SK-N-MC (cell line): ENCODE results near the gene PTPN14.

Experiments used
- DNase-seq: peaks from one replicate; pipeline ENCODE4 v3.0.0-alpha.2; 2011; ENCODE audit warnings: low read depth, low spot score
- H3K27ac ChIP-seq: fragments of 200-600 bp; sonication (generic); 2 replicates; pipeline ENCODE4 v1.5.1; 2016; ENCODE audit warnings: mixed run types
- H3K36me3 ChIP-seq: fragments of 200-600 bp; sonication (generic); 2 replicates; pipeline ENCODE4 v1.6.1; 2017; ENCODE audit warnings: antibody characterized with exemption, low read length, mixed read lengths; ENCODE audit not compliant: insufficient read depth
- H3K4me3 ChIP-seq: fragments of 200-600 bp; sonication (generic); 2 replicates; pipeline ENCODE4 v1.5.1; 2016
- H3K9ac ChIP-seq: fragments of 200-600 bp; sonication (generic); 2 replicates; pipeline ENCODE4 v1.8.0; 2017; ENCODE audit warnings: mixed run types, mixed read lengths; ENCODE audit not compliant: insufficient read length
- H3K9me3 ChIP-seq: fragments of 200-600 bp; sonication (generic); 2 replicates; pipeline ENCODE4 v1.6.1; 2017; ENCODE audit warnings: low read depth, mild to moderate bottlenecking, antibody characterized with exemption, low read length, moderate library complexity, mixed read lengths
- EZH2 ChIP-seq: fragments of 200-600 bp; sonication (generic); IDR thresholded peaks from one replicate; pipeline ENCODE4 v1.6.1; 2017; ENCODE audit warnings: antibody characterized with exemption
- FOXP2 ChIP-seq: optimal IDR thresholded peaks from 2 replicates; pipeline ENCODE3; 2011; ENCODE audit warnings: mild to moderate bottlenecking, moderate library complexity; ENCODE audit not compliant: insufficient read depth; ENCODE audit errors: extremely low read length, control extremely low read depth
- POLR2AphosphoS5 ChIP-seq: IDR thresholded peaks from 2 replicates; pipeline ENCODE4 v1.6.1; 2012; ENCODE audit warnings: mild to moderate bottlenecking, low read depth, low read length, borderline replicate concordance

The PTPN14 gene

DNA sequence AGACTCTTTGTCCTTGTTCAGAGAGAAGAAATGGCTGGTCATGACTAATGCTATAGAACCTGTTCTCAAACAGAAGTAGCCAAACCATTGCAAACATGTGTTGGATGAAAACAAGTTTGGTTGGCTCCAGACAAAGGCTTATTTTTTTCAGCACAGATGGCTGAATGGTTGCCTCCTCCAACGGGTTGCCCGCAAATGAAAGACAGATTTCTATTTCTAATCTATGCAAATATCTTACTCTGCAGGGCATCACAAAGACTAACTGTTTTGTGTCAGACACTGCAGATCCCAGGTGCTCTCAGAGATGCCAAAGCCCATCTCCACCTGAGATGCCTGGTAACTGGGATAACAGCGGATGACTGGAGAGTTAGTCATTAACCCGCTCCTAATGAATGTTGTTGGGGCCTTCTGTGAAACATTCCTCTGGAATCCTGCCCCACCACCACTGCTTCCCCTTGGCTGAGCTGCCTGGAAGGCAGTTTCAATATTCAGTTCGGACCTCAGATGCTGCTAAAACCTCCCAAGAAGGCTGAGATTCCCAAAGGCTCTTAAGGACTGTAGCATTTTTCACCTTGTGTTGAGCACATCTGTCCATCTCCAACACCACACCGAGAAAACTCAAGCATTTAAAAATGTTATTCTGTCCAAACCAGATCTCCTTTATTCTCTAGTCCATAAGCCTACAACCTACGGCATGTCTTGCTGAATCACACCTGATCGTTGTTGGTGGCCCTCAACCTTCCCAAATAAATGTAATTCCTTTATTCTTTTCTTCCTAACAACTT is 104.4 kb downstream of the PTPN14 start:
- no peak for TF ChIP-seq POLR2AphosphoS5
- no peak for TF ChIP-seq FOXP2
- TF ChIP-seq EZH2: no peak
- H3K36me3 ChIP-seq: no peaks in the 10 kb centered on the region
- H3K27ac ChIP-seq: peak overlapping the region; percentile 78
- H3K9ac ChIP-seq: no peak overlapping the region
- DNase-seq: no peak
- H3K4me3 ChIP-seq: no peak overlapping the region
- no peaks in the 10 kb centered on the region for H3K9me3 ChIP-seq

DNA sequence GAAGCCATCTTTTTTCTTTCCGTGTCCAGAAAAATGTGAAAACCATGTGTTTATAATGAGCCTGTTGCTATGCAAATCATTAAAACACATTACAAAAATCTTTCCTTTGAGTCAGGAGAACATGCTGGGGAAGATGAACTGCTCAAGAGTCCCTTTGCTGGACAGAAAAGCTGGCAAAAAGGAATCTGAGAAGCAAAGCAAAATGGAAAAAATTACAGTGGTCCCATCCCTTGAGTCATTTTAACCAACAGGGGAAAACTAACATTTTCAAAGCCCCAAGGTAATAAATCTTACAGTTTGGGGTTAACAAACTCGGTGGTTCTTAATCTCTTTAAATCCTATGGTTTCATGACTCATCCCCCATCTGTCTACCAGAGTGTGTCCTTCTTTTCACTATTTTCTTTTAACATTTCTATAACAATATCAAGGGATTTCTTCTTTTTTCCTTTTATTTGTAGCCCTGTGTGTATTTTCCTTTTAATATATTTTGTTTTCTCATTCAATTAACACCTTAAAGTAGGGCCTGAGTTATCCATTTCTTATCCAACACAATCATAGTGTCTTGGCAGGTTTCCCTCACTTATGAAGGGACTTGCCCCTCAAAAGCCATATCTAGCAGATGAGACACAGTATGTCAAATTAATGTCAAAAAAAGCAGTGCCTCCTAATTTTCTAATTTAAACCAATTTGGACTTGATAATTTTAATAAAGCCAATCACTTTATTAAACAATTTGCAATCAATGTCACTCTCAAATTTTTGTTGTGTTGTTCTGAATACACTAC is 105.4 kb downstream of the PTPN14 start:
- Histone ChIP-seq H3K27ac (peak overlapping the region; percentile 78), H3K9me3 (no peaks in the 10 kb centered on the region), H3K9ac (peak overlapping the region; percentile 39), H3K4me3 (peak overlapping the region; percentile 59), H3K36me3 (no peaks in the 10 kb centered on the region)
- DNase-seq: no peak
- TF ChIP-seq FOXP2 (no peak), POLR2AphosphoS5 (no peak), EZH2 (no peak)

DNA sequence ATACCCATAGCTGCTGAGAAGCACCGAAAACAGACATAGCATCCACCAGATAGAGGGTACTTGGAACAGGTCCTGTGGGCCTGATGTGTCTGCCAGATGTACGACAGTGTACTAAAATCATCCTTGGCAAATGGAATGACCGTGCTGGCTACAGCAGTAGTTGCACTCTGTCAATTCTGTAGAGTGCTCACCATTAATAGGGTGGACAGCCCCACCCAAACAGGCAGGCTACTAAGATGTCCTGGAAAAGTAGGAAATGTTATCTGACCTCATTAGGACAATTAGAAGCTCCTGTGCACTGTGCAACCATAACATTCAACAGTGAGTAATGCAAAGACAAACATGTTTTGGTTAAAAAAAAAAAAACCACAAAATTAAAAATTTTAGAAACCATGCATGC is 106.2 kb downstream of the PTPN14 start:
- H3K27ac ChIP-seq: peak overlapping the region; percentile 78
- H3K36me3 ChIP-seq: no peaks in the 10 kb centered on the region
- H3K9me3 ChIP-seq: no peaks in the 10 kb centered on the region
- peak overlapping the region; percentile 39 for H3K9ac ChIP-seq
- no peak for DNase-seq
- TF ChIP-seq POLR2AphosphoS5: no peak
- TF ChIP-seq FOXP2: no peak
- no peak for TF ChIP-seq EZH2
- H3K4me3 ChIP-seq: no peak overlapping the region; the same call in 1 of the 2 replicates

DNA sequence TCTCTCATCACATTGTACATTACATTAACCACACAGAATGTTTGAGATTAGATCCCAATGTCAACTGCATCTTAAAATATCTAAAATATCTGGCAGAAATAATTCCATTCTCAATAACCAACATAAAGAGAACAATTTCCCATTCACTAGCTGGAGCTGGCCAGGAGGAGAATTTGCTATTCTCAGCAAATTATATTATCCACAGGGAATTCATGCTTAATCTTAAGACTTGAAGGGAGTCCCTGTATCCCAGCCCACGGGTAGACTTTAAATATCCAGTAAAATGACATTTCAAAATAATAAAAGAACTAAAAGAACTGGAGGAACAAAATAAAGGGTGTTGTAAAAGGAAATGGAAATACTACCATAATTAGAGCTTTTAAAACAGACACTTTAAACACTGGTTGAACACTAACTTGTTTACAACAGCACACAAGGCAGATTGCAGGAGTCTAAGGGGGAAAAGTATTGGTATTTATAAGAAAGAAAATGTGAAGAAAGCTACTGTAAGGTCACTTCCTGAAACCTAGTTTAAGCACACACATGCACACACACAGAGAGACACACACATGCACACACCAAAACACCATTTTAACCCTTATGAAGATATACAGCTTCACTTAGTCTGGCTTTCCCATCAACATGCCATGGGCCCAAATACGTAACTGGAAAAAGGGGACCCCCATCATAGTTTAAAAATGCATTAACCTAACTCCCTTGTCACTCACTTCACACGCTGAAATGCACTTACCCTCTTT is 107.0 kb downstream of the PTPN14 start:
- Histone ChIP-seq H3K9me3 (no peaks in the 10 kb centered on the region), H3K9ac (no peak overlapping the region), H3K27ac (peak overlapping the region; percentile 71), H3K4me3 (peak overlapping the region; percentile 29; the same call in 1 of the 2 replicates), H3K36me3 (no peaks in the 10 kb centered on the region)
- no peak for TF ChIP-seq POLR2AphosphoS5
- DNase-seq: no peak

DNA sequence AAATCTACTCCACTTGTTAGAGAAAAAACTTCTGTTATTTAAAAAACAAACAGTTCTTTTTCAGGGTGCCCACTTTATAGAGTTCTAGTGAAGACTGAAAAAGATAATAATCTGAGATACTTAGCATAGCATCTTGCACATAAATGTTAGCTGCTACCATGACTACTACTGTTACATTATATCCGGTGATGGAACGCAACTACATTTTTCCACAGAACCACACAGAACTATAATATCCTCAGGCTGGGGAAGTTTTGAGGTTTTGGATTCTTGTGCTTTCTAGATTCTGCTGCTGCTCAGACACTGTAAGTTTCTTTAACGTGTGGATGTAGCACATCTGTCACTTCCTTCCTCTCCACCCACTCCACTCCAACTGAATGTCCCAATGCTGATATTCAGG is 110.3 kb downstream of the PTPN14 start:
- H3K4me3 ChIP-seq: no peak overlapping the region
- no peaks in the 10 kb centered on the region for H3K36me3 ChIP-seq
- H3K27ac ChIP-seq: no peak overlapping the region
- TF ChIP-seq EZH2 (no peak), POLR2AphosphoS5 (no peak), FOXP2 (no peak)
- DNase-seq: peak; percentile 69
- no peak overlapping the region for H3K9ac ChIP-seq
- no peaks in the 10 kb centered on the region for H3K9me3 ChIP-seq

DNA sequence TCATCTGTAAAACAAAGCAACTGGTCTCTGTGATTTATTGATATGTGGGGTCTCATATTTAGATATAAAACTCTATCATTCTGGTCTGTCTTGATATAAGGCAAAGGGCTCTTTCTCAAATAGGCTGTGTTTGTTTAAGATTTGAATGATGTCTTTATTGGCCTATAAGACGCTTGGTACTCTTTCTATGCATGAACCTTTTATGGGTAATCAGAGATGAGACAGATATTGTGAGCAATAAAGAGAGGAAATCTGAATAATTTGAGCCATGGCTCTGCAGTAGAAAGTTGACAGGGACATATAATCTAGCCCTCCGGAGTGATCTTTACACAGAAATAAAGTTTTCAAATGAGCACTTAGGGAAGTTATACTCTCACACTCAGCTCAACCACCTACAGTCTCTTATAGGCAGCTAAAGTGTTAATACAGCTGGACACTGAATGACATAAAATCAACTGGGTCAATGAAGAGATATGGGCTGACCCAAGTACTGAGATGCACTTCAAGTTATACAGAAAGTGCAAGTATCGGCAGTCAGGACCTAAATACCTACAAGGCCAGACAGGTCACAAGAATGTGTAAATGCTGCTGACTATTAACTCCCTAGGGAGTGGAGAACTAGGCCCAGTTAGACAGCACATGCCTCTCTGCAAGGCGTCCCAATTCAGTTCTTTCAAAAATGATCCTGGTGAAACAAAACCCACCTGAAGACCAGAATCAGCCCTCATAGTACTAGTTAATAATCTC is 111.0 kb downstream of the PTPN14 start:
- DNase-seq: no peak
- no peak overlapping the region for H3K4me3 ChIP-seq
- no peaks in the 10 kb centered on the region for H3K36me3 ChIP-seq
- H3K27ac ChIP-seq: no peak overlapping the region
- H3K9ac ChIP-seq: no peak overlapping the region
- H3K9me3 ChIP-seq: no peaks in the 10 kb centered on the region
- TF ChIP-seq POLR2AphosphoS5: no peak

DNA sequence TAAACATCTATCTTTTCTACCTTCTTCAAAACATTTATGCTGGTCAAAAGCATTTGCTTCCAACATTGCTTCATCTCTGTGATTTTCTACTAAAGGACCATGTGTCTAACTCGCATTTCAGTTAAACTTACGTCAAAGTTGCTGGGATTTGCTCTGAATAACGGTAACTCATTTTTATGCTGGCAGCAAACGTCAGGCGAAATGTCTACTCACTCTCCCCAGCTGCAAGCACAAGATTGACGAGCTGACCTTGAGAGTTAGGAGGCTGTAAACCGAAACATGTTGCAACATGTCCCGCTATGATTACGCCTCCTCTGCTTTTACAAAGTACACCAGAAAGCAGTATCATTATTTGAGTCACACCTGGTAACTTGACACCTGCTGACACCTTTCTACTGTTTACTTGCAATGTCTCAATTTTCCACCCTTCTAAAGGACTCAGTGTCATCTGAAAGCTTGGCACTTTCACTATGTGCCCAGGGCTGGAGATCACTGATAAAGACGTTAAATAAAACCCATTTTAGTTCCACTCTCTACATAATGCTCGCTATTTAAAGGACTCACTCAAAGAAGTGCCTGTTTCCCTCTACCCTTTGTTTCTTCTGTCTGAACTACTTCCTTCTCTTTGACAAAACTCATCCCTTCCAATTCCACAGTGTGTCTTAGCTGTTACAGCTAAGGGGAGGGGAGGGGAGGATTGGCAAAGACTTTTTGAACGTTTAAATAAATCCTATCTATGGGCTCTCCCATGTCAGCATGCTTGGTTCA is 111.9 kb downstream of the PTPN14 start:
- H3K36me3 ChIP-seq: no peaks in the 10 kb centered on the region
- H3K4me3 ChIP-seq: no peak overlapping the region
- H3K9ac ChIP-seq: no peak overlapping the region
- no peaks in the 10 kb centered on the region for H3K9me3 ChIP-seq
- no peak overlapping the region for H3K27ac ChIP-seq
- no peak for DNase-seq
- TF ChIP-seq FOXP2 (no peak), EZH2 (no peak)

DNA sequence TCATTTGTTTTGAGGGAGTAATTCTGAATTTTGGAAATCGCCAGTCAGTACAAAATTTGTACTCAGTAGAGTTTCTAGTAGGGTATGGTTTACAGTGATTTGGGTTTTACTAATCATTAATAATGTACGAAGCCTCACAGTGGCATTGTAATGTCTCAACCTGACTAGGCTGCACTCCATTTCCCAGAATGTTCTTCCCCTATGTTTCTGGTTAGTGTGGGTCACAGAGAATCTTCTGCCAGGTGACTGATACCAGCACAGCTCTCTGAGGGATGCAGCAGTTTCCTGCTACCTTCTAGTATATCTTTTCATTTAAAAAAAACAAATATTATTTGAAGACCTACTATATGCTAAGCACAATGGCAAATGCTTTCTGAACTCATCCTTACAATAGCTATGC is 112.9 kb downstream of the PTPN14 start:
- no peak overlapping the region for H3K4me3 ChIP-seq
- H3K9ac ChIP-seq: no peak overlapping the region
- H3K27ac ChIP-seq: no peak overlapping the region
- TF ChIP-seq EZH2 (no peak), FOXP2 (no peak), POLR2AphosphoS5 (no peak)
- no peaks in the 10 kb centered on the region for H3K9me3 ChIP-seq
- DNase-seq: no peak
- no peaks in the 10 kb centered on the region for H3K36me3 ChIP-seq
